GM19468 (cell line): ENCODE measurements around the gene MACROD2.

Source experiments
- ATAC-seq: cut with Tn5 transposase; IDR thresholded peaks from one replicate; pipeline ENCODE4 v1.9.1; 2021; ENCODE audit warnings: mild to moderate bottlenecking, moderate library complexity, moderate number of reproducible peaks; ENCODE audit not compliant: unreplicated experiment; ENCODE audit errors: extremely low read depth

Gene MACROD2

GRCh38 chr20:14764511-14765369 lies 769.4 kb downstream of the MACROD2 start:
- ATAC-seq = no peak

GRCh38 chr20:14765370-14765701 lies 770.0 kb downstream of the MACROD2 start:
- no peak for ATAC-seq

- no peak for ATAC-seq
These were observed 778.2 kb downstream of the MACROD2 start for GRCh38 chr20:14773486-14773885.

- no peak for ATAC-seq
These were observed 780.5 kb downstream of the MACROD2 start for GRCh38 chr20:14775778-14776177.

GRCh38 chr20:14777591-14777990 lies 782.3 kb downstream of the MACROD2 start:
- no peak for ATAC-seq

- ATAC-seq = no peak
These were observed 782.8 kb downstream of the MACROD2 start for GRCh38 chr20:14778096-14778495.

- ATAC-seq = no peak
These were observed 783.6 kb downstream of the MACROD2 start for GRCh38 chr20:14778875-14779274.

- no peak for ATAC-seq
These were observed 785.2 kb downstream of the MACROD2 start for GRCh38 chr20:14780508-14780907.

- no peak for ATAC-seq
These were observed 787.4 kb downstream of the MACROD2 start for GRCh38 chr20:14782731-14783130.

GRCh38 chr20:14783766-14784165 lies 788.5 kb downstream of the MACROD2 start:
- no peak for ATAC-seq

- ATAC-seq = no peak
These were observed 789.9 kb downstream of the MACROD2 start for GRCh38 chr20:14785065-14785743.

GRCh38 chr20:14790190-14790589 lies 794.9 kb downstream of the MACROD2 start:
- ATAC-seq = no peak

- ATAC-seq = no peak
These were observed 795.7 kb downstream of the MACROD2 start for GRCh38 chr20:14790771-14791620.

- ATAC-seq = no peak
These were observed 797.6 kb downstream of the MACROD2 start for GRCh38 chr20:14792915-14793314.

GRCh38 chr20:14799545-14800216 lies 804.4 kb downstream of the MACROD2 start:
- ATAC-seq = no peak

GRCh38 chr20:14800707-14801425 lies 805.5 kb downstream of the MACROD2 start:
- no peak for ATAC-seq

- no peak for ATAC-seq
These were observed 806.4 kb downstream of the MACROD2 start for GRCh38 chr20:14801591-14802325.

- no peak for ATAC-seq
These were observed 811.9 kb downstream of the MACROD2 start for GRCh38 chr20:14807224-14807623.

GRCh38 chr20:14815340-14815739 lies 820.0 kb downstream of the MACROD2 start:
- no peak for ATAC-seq
